GM18508 (cell line): ENCODE measurements around the gene LHX2.

Experiments used
- ATAC-seq: cut with Tn5 transposase; IDR thresholded peaks from one replicate; pipeline ENCODE4 v1.9.1; 2021; ENCODE audit warnings: moderate number of reproducible peaks; ENCODE audit not compliant: insufficient read depth, unreplicated experiment

LHX2 gene

DNA sequence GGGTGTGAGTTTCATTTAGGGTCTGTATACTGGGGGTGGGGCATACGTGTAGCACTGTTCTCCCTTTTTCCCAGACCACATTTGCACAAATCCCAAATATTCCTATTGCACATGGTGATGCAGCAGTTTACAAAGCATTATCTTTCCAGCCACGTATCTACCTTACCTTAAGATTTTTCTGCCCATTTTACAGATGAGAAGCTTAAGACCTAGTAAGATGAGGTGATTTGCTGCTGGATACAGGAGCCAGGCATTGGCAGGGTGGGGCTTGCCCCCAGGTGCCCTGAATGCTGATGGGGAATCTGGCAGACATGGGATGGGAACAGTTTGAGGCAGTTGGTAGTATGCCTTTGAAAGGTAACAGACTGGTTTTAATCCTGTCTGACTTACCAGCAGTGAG lies 12.5 kb downstream of the LHX2 start:
- ATAC-seq, result no peak

DNA sequence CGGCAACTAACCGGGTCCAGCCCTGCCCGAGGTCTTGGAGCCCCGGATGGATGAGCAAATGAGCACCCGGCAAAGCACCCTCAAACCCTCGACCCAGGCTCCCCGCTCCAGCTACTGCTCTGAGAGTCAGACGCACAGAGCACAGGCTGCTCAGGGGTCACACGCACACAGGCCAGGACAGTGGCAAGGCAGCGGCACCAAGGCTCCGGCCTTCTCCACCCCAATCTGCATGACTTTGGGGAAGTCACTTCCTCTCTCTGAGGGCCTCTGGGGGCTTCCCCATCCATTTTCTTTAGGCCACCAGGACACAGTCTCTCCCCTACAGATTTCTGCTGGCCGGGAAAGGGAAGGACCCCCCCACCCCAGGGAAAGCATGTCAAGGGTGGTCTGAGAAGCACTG lies 18.0 kb downstream of the LHX2 start:
- ATAC-seq, result no peak

DNA sequence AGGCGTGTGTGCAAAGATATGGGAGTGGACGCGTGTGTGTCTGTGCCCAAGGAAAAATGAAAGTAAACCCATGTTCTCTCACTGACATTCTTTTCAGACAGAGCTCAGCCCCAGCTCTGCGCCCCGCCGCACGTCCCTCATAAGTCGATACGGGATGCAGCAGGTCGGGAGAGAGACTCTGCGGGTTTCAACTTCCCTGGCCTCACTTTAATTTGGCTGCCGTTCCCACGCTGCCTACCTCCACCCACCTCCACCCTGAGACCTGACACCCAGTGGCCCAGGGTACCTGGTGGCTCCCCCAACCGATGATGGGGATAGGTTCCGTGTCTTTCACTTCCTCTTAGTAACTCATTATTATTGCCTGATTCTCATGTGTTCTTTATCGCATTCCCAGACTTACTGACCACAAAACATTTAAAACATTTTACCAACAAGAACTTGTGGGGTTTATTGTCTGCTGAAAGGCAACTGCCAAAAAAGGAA lies 19.4 kb downstream of the LHX2 start:
- no peak for ATAC-seq

DNA sequence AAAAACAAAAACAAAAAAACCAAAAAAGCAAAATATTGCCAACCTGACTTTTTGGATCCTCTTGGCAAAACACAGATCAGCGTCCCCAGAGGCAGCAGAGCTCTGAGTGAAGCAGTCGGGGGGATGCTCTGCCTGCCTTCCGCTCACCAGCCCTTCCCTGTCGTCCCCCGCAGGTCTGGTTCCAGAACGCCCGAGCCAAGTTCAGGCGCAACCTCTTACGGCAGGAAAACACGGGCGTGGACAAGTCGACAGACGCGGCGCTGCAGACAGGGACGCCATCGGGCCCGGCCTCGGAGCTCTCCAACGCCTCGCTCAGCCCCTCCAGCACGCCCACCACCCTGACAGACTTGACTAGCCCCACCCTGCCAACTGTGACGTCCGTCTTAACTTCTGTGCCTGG lies 20.7 kb downstream of the LHX2 start:
- ATAC-seq, result no peak

DNA sequence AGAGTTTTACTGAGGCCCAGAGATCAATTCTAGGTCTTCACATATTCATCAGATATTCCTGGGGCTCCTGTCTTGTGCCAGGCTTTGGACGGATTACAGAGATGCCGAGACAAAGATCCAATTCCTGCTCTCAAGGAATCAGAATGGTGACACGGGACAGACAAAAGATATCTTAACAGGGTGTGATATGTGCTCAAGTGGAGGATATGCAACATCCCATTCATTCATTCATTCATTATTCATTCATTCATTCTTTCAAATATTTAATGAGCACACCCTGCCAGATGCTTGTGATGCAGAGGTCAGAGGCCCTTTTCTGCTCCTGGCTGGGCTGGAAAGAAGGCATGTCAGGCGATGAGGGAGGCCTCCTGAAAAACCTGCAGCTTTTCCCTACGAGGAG lies 21.8 kb downstream of the LHX2 start:
- ATAC-seq, result no peak

DNA sequence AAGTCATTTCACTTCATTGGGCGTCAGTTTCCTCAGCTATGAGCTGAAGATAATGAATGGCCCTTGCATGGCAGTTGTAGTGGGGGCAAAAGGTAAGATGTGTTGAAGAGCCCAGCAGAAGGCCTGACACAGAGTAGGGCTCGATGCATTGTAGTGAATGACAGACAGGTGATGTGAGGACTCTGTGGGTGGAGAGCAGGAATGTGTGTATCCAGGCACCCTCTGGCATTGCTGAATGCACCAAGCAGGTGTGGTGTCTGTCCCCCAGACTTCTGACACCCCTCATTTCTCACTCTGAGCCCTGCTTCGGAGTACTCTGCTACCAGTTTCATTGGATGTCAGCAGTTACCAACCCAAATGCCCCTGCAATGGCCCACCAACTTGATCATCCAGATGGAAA lies 22.4 kb downstream of the LHX2 start:
- no peak for ATAC-seq

DNA sequence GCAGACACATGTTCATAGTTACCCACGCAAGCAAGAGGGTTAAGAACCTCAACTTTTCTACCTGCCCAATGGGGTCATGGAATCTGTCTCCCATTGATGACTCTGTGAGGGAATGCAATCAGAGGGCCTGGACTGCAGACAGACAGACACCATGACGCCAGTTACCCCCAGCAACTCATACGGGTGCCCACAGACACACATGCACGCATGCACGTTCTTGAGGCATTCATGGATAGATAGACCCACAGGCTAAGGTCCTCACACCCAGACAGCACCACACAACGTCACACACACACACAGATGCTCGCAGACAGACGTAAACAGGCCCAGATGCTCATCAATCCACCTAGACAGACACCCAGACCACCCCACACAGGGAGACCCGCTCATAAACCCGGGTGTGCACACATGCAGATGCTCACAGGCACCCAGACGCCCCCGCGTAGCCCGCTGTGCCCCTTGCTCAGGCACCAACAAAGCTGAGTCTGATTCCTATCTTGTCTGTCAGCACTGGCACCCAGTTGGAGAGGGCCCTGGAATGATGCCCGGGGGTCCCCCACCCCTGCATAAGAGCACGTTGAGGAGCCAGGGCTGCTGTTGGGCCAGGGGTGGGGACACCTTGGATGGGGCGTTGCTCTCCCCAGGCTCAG lies 23.6 kb downstream of the LHX2 start:
- no peak for ATAC-seq

DNA sequence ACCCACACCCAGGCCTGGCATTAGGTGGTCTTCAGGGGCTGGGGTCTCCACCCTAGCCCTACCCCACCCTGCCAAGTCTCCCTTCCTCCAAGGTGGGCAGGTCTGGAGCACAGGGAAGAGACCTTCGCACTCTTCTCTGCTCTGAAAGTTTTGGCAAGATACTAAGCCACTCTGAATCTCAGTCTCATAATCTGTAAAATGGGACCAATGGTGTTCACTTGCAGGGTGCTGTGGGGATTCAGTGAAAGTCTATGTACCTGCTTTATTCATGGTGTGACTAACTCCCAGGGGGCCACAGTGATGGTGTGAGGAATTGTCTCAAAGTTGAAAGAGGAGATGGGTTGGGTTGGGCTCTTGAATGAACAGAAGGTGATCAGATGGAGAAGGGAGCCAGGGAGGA lies 25.0 kb downstream of the LHX2 start:
- ATAC-seq, result no peak

DNA sequence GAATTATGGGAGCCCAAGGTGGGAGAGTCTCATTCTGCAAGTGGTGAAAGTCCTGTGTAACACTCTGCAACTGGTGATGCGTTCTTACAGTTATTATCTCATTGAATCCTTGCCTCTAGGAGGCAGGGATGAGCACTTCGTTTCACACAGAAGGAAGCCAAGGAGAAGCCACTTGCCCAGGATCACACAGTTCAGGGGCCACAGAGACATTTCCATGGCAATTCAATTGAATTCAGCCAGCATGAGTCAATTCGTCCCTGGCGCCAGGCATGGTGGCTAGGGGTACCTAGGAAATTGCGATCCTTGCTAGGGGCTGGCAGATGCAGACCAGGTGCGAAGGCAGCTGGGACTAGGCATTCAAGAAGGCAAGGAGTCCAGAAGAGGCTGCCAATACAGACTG lies 26.2 kb downstream of the LHX2 start:
- ATAC-seq, result no peak

DNA sequence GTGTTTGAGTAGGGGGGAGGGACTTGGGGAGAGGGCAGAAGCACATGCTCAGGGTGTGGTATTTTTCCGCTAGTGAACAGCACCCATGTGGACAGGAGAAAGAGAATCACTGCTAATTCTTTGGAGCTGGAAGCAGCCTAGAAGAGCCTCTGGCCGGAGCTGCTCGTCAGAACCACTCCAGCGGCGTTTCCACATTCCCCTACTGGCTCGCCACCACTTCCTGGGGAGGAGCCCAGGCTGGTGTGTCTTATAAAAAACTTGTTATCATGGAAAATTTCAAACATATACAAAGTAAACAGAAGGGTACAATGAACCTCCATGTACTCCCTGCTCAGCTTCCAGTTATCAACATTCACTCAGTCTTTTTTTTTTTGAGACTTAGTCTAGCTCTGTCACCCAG lies 26.7 kb downstream of the LHX2 start:
- no peak for ATAC-seq

DNA sequence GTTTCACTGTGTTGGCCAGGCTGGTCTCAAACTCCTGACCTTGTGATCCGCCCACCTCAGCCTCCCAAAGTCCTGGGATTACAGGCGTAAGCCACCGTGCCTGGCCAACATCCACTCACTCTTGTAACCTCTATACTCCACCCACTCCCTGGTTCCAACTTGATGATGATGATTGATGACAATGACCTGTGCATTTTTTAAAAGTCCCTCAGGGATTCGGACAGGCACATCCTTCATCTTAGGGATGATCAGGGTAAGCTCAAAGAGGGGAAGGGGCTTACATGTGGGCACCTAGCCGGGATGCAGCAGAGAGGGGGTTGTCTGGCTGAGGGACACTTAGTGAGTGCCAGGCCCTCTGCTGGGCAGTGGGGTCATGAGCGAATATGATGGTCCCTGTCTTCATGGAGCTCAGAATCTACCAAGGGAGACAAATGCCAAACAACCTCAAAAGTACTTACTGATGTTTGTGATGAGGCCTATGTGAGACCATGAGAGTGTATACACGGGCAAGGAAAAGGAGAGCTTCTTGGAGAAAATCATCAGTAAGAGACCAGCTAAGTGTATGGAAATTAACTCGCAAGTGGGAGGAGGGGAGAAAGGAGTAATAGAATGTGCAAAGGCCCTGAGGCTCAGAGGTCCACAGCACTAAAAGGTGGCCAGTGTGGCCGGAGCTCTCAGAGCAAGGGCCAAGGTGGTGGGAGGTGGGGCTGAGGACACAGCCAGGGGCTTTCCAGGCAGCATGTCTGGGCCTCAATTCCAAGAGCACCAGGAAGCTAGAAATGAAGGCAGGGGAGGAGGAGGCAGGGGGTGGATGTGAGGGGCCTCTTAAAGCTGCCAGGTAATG lies 27.4 kb downstream of the LHX2 start:
- no peak for ATAC-seq

DNA sequence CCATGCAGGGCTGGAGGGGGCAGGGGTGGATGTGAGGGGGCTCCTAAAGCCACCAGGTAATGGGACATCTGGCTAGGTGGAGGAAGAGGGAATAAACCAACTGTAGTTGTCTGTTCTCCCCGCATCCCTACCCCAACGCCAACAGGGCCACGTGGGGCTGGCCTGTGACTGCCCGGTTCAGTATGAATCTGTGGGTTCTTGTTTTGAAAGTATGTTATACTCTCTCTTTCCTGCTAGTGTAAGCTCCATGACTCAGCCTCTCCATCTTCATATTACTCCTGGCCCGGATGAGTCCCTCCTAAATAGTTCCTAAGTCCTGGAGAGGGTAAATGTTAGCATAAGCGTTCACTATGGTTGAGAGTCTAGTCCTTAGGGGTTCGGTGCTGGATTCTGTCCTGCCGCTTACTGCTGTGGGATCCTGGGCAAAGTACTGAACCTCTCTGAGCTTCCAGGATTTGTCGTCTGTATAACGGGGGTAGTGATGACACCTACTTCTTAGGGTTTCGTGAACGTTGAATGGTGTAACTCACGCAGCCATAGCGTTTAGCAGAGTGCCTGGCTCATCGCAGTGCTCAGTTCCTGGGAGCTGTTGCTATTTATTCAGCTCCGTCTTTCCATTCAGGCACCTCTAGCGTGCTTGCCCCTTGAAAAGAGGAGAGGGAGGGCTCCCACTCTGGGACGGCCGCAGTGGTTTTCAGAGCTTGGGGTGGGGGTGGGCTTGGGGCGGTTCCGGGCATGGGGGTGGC lies 28.8 kb downstream of the LHX2 start:
- no peak for ATAC-seq

DNA sequence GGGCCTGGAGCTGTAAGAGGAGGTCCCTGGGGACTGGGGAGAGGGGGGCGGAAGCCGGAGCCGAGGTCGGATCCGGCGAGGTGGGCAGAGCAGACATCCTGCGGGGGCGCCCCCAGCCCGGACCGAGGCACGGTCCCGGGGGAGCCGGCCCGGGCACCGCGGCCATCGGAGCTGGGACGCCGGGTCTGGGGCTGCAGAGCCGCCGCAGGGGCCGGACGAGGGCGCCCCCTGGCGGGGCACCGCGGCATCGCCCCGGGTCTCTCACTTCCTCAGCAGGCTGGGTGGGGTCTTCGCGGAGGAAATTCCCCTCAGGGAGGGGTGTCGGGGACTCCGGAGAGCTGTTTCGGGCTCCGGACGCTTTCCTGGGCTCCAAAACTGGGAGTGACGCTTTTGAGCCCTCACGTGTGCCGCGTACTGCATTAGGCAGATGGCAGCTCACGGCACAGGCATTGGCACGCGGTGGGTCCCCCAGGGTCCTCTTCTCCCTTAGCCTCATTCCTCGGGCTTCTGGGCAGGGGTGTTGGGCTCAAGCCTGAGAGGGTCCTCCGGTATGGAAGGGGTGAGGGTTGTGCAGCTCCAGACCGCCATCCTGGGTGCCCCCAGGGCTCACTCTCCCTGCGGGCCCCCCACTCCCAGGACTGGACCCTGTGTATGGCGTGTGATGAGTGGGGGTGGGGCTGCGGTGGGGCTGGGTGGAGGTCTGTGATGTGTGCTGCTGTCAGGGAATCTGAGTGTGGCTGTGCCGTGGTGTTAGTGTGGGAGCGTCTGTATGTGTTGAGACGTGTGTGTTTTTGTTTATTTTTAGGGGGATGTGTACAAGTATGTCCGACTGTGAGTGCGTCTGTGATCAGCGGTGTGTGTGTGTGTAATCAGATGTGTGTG lies 29.6 kb downstream of the LHX2 start:
- no peak for ATAC-seq

DNA sequence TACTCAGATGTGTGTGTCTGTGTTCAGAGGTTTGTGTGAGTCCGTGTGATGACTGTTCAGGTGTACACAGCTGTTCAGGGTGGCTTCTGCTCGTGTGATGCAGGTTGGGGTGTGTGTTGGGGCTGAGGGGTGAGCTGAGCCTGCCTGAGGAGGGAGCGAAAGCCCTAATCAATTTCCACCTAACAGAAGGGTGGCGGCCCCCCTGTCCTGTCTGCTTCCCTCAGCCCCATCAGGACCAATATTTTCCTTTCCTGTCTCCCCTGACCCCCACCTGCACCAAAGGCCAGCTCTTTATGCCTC lies 30.2 kb downstream of the LHX2 start:
- ATAC-seq, result no peak

DNA sequence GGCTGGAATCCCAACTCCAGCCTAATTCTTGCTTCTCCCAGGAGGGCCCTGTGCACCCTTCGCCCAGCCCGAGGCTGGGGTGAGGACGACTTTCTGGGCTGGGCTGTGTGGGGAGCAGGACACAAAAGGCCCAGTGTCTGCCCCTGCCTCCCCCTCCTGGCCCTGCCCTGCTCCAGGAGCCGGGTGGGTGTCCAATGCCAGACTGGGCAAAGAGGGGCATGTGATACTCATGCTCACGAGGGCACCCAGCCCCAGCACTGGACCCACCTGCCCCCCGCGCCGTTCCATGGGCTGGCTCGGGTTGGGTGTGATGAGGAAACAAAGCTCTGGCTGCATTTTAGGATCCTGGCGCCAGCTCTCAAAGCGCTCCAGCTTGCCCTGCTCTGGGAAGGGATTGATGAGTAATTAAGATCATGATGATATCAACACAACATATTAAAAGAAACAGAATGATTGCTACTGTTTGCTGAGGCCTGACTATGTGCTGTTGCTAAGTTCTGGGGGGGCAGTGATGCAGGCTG lies 30.7 kb downstream of the LHX2 start:
- no peak for ATAC-seq

DNA sequence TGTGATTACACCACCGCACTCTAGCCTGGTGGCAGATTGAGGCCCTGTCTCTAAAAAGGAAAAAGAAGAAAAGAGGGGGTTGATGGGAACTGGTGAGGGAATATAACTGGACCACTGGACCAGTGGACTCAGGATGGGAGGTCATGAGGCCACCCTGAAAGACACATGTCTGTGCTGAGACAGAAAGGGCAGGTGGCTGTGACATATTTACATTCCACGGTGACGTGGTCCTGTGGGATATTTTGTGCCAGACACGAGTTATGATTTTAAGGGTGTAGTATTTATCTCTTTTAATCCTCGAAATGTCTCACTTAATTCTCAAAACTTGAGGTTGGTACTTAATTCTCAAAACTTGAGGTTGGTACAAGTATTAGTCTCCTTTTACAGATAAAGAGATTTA lies 32.9 kb downstream of the LHX2 start:
- no peak for ATAC-seq

DNA sequence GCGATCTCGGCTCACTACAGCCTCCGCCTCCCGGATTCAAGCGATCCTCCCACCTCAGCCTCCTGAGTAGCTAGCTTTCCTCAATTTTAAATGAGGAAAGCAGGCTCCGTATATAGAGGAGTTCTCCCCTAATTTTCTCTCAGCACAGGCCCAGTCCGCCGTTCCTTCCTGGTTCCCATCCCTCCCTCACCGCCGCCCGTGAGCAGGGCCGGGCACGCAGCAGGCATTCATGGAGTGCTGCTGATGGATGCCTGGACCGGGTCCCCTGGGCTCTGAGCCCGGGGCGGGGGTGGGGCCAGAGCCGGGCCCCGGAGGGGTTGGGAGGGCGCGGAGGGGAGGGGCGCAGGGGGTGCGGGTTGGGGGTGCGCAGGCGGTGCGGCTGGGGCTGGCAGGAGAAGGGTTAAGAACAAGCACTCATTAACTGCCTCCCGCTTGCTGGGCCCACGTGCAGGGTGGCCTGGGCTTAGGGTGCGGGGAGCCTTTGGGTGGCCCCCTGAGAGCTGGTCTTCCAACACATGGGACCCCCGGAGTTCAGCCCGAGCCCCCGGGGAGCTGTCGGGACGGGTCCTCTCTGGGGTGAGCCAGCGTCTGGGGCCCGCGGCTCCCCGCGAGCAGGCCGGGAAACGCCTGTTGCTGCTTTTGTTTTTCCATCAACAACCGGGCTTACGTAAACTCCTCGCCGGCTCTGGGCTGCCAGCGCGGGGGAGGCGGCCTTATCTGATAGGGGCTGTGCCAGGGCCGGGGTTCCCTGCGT lies 33.7 kb downstream of the LHX2 start:
- ATAC-seq, result no peak

DNA sequence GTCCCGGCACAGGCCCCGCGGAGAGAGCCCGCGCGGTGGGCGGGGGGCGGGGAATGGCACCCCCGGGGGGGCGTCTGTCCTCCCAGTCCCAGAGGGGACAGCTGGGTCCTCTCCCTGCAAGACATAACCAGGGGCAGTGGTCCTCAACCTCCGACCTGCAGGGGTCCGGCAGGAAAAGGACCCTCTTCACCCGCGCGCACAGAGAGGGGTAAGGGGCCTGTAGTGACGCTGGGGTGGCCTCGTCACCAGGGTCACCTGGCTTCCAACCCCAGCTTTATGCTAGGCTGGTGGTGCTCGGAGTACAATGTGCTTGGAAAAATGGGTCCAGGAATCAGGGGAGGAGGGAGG lies 34.2 kb downstream of the LHX2 start:
- ATAC-seq, result no peak

DNA sequence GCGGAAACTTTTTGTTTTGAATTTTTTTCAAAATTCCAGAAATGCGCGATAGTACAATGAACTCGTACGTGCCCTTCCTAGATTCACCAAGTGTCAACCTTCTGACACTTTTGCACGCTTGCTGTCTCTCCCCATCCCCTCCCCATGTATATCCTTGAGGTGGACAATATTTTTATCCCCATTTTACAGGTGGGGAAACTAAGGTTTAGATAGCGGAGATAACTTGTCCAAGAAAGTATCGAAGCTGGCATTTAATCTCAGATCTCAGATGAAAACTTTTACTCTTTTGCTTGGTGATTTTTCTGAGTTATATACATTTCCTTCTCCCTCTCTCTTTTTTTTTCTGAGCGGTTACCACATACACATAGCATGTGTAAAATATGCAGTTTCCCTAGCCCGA lies 34.6 kb downstream of the LHX2 start:
- ATAC-seq, result no peak

DNA sequence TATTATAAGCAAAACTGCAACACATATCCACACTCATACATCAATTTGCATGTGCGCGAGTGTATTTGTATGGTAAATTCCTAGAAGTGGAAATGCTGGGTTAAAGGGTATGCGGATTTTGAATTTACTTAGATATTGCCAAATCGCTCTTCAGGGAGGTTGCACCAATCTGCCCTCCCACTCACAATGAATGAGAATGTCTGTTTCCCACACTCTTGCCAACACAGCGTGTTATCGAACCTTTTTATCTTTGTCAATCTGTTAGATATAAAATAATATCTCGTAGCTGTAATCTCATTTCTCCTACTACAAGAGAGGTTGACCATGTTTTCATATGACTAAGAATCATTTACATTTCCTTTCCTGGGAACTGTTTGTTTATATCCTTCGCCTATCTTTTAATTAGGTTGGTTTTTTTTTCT lies 35.7 kb downstream of the LHX2 start:
- no peak for ATAC-seq
